ENCODE results near the gene TSC22D1.
A peak's percentile ranks its signal among the peaks of the same experiment; 100 is the strongest.

Gene TSC22D1

DNA sequence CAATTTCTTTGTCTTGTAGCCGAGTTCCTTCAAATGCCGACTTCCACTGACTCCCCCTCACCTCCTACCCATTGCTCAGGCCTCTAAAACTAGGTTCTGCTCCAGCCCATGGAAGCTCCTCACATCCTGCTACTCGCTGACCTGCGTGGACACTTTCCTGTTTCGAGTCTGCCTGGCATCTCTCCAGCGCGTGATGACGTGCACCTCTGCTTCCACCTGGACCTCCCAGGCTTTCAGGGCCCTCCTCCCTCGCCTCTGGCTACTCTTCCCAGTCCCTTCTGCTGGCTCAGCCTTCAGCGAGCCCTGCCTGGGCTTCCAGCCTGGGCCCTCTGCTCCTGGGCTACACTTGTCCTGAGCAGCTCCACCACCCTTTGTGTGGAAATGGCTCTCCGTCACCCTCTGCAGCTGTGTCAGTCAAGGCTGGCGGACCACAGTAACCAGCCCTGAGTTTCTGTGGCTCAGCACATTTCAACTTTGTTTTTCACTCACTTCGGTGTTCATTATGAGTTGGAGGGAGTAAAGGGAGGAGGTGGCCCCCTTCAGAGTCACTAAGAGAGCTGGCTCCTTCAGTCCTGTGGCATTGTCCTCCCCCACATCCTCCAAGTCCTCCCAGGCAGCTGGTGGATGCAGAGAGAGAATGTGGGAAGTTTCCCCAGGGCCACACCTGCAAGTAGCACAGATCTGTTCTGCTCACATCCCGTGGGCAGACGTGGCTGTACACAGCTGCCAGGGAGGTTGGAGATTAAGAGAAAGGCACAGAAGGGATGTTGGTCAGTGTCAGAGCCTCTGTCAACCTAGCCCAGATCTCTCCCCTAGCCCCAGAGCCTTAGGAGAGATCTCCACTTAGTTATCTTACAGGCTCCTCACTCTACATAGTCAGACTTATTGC lies 153.1 kb downstream of the TSC22D1 start:
- DNase-seq: no peak

DNA sequence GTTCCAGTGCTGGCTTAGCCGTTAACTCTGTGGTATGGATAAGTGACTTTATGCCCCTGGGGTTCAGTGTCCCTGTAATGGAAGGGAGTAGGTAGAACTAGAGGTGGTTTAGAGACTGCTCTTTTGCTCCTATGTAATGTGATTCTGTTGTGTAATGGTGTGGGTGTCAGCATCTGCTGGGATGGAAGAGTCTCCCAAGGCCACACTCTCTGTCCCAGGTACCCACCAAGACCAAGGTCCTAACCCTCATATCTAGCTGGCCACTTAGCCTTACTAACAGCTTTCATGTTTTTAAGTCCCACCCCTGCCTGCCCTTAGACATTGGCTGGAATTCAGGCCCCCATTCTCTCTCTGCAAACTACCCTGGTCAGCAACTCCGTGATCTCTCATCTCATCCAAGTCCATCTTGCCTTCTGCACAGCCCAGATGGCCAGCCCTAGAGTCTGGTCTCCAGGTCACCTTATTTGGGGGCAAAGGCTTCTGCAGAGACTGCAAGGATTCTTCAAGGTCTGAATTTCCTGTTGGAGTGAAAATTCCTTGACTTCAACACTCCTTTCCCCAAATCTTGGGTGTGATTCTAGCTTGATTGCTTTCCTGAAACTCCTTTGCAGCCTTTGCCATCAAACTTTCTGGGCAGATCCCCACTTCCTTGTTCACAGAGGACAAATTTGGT lies 154.1 kb downstream of the TSC22D1 start:
- no peak for DNase-seq

DNA sequence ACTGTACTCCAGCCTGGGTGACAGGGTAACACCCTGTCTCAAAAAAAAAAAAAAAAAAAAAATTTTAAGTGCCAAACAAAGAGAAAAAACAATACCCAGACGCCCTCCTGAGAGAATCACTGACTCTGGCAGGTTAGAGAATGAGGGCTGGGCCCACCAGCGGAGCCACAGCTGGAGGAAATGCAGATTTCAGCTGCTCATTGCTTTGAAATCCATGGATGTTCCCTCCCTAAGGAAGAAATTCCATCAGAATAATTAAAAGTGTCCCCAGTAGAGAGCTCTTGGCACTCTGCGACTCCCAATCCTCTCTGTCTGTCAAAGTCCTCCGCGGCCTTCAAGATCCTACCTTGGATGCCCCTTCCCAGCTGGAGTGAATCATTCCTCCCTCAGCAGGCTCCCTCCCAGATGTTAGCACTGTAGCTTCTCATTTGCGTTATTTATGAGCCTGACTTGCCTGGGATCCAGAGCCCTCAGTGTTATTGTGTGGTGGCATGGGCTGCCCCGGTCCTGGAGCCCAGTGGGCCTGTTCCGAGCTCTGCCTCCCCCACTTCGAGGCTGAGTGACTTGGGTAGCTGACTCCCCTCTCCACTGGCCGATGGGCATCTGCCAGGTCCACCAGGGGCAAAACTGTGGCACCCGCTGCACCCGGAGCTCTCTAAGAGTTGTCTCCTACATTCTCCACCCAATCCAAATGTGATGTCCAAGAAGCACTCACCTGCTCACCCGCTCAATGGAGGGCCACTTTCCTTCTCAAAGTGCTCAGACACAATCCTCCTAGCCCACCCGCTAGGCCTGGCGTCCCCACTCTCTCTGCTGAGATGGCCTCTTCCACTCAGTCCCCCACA lies 155.5 kb downstream of the TSC22D1 start:
- DNase-seq: no peak

DNA sequence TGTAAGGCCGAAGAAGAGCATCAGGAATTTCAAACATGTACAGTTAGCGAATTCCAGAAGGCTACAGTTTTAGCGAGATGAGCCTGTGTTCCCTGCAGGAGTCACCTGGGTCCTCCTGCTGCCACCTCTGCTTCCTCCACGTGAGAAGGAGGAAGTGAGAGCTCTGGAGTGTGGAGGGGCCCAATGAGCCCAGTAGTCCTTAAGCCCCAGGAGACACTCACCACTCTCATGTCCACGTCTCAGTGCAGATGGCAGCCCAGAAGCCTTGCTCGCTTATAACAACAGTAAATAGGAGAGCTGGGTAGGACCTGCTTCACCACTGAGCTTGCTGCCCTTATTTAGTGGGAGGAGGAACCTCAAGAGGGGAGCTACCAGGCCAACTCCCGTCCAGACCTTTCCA lies 158.3 kb downstream of the TSC22D1 start:
- peak; percentile 15 for DNase-seq

DNA sequence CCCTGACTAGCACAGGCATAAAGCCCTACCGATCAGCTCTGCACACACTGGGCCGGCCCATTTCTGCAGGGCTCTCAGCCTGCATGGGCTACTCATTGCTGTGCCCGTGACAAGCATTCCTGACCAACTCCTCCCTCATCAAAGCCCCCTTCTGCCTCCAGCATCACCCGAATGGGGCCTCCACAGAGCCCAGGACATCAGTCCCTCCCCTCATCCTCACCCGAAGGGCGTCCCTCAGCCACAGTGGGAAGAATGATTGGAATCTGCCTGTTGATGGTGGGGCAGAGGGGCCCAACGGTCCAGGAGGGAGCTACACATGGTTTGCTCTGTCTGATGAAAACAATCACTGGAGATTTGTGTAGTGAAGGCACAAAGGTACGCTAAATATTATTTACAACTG lies 158.7 kb downstream of the TSC22D1 start:
- DNase-seq: no peak

DNA sequence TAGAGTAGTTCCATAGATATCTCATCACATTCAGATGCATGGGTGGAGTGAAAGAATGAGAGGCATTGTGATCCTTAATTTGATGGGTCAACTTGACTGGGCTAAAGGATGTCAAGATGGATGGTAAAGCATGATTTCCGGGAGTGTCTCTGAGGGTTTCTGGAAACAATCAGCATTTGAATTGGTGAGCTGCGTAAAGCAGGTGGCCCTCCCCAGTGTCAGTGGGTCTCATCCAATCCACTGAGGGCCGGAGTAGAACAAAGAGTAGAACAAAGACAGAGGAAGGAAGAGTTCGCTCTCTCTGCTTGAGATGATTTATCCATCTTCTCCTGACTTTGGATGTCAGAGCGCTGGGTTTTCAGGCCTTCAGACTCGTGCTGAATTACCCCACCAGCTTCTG lies 159.4 kb downstream of the TSC22D1 start:
- DNase-seq: no peak

DNA sequence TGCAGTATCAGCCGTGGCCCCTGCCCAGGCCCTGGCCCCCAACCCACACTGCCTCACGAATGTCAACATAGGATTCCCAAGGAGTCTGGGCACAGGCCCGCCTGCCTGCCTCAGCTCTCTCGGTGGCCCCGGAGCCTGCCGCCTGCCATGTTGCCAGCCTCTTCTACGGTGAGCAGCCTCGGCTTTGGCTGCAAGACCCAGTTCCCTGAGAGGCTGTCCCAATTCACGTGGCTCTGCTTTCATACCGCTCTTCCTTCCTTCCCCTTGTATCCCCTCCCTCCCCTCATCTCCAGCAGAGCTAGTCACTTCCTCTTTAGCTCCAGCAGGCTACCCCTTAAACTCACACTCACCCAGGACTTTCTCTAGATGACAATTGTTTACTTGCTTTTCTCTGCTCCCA lies 159.8 kb downstream of the TSC22D1 start:
- no peak for DNase-seq

DNA sequence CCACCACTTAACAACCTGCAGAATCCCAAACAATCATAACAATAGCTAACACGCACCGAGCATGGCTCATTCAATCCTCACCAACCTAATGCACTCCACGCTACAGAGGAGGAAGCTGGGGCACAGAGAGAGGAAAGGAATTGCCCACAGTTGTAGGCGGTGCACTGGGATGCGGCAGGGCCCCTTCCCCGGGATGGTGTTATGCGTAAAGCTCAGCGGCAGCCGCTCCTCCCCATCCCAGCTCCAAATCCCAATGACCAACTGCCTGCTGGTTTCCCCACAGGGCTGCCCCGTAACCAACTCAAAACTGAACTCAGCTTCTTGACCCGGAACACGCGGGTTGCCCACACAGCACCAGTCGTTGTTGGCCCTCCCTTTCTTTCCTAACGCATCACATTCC lies 160.3 kb downstream of the TSC22D1 start:
- DNase-seq: no peak

DNA sequence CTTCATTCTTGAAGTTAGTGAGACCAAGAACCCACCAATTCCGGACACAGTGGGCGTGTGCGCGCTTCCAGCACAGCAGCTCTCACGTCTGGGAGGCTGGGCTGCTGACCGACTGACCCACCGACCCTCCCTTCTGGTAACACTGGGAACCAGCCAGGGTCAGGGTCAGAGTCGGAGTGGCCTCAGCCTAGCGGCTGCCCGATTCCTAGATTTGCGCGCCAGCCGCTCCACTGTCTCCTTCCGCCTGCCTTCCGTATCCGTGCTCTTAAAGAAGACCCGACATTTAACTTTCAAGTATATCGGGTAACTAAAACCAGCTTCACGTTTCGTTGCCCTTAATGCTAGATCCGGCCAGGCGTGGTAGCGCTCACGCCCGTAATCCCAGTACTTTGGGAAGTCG lies 161.4 kb downstream of the TSC22D1 start:
- DNase-seq: no peak

DNA sequence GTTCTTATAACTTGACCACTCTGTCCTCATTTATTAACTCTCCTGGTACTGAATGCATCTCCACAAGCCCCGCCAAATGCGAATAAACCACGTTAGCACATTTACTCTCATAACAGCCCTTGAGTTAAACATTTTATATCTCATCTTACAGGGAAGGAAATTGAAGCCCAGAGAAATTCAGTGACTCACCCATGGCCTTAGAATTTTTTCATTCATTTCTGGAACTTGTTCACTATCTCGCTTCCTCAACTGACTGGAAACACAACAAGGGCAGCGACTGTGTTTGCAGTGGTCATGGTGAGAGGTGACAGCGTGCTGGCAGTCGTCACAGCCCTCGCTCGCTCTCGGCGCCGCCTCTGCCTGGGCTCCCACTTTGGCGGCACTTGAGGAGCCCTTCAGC lies 163.0 kb downstream of the TSC22D1 start:
- DNase-seq: no peak

DNA sequence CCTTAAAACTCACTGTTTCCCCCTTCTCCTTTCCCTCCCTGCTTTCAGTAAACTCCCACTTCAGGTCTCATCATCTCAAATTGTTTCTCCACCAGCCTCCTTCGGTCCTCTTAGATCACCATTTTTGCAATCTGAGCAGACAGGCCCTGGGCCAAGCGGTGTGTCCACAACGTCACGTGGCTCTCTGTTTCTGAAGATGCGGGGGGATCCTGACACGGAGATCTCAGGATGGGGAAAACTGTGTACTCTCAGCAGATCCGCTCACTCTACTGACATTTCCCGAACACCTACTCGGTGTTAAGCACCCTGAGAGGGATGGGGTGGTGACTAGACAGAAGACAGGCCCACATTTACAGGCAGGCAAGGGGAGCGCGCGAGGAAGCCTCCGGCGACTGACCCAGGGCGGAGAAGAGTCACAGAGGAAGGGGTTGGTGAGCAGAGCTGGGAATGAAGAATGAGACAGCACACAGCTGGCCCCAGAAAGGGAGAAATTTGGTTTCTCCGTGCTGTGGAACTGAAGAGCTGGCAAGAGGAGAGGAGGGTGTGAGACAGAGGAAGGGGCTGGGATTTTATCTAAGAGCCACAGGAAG lies 163.7 kb downstream of the TSC22D1 start:
- DNase-seq: no peak

DNA sequence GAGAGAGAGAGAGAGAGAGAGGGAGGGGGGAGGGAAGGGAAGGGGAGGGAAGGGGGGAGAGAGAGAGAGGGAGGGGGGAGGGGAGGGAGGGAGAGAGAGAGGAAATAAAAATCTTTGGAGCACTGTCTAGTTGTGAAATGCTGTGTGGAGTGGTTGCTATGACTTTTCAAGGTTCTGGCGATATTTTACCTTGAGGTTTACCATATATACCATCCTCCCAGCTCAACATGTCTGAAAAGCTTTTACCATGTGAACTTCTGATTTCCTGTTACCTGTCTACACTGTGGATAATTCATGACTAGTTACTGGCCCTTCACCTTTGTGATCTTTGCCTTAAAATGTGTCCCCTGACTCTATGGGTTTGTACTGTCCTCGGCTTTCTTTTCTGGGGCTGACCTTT lies 164.3 kb downstream of the TSC22D1 start:
- no peak for DNase-seq

DNA sequence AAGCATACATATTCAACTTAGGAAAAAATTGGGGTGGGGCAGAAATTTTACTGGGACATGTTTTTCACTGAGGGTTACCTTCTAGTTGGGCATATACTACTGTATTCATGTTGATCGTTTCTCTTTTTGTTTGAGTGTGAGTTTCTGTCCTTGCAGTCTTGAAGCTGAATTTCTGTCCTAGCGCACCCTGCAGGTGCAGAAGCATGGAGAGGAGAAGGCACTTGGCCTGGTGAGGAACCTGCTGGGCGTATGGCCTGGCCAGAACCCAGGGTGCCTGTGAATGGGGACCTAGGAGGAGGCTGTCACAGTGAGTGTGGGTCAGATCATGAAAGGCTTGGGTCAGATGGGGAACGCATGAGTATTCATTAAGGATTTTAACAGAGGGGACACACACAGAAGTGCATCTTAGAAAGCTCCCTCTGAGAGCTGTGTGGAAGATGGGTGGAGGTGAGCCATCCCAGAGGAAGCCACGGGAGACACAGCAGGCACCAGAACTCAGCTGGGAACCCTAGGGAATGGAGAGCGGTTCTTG lies 165.7 kb downstream of the TSC22D1 start:
- DNase-seq: no peak

DNA sequence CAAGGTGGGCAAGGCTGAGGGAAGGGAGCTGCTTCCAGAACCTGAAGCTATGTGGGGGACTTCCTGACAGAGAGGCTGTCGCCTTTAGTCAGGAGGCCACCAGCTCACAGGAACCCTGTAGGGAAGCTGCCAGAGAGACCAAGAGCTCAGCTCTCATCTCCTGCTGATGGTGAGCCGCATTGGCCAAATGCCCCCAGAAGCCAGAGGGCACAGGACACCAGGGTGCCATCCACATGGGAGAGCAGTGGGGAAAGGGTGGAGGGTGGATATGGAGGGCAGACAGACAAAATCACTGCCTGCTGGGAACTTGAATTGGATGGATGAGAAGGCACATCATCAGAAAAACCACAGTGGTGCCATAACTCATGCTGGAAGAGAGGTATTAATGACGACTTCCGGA lies 166.5 kb downstream of the TSC22D1 start:
- no peak for DNase-seq

DNA sequence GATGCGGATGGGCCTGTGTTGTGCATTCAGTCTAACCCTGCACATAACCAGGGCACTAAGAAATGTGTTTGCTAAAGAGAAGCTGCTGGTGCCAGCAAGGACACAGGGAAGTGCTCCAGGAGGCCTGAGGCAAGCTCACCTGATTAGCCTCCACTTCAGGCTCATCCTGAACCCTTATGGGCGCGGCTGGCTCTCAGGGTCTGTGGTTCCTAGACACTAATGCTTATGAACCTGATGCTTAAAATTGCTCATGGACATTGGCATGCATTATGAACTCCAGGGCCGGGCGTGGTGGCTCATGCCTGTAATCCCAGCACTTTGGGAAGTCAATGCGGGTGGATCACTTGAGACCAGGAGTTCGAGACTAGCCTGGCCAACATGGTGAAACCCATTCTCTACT lies 168.2 kb downstream of the TSC22D1 start:
- no peak for DNase-seq

DNA sequence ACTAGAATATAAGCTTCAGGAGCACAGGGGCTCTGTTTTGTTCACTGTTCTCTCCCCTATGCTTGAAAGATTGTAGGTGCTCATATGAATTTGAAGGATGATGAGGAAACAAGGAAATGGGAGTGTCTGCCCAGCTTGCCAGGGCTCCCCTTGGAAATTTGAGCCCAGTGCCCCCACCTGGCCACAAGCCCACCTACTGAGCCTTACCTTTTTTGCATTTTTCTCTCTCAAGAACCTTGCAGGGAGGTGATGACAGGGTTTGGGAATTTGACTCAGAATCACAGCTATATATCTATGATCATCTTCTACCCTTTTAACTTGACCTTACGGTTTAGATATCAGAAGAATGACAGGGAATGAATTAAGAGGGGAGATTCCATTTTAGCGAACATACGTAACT lies 168.8 kb downstream of the TSC22D1 start:
- DNase-seq: no peak

DNA sequence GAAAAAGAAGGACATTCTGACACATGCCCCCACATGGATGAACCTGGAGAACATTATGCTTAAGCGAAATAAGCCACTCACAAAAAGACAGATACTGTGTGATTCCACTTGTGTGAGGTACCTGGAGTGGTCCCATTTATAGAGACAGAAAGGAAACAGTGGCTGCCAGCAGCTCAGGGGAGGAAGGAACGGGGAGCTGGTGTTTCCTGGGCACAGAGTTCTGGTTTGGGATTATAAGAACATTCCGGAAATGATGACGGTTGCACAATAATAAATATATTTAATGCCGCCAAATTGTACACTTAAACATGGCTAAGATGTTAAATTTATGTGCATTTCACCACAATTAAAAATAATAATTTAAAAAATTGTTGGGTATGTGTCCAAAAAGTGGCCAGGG lies 169.5 kb downstream of the TSC22D1 start:
- no peak for DNase-seq

DNA sequence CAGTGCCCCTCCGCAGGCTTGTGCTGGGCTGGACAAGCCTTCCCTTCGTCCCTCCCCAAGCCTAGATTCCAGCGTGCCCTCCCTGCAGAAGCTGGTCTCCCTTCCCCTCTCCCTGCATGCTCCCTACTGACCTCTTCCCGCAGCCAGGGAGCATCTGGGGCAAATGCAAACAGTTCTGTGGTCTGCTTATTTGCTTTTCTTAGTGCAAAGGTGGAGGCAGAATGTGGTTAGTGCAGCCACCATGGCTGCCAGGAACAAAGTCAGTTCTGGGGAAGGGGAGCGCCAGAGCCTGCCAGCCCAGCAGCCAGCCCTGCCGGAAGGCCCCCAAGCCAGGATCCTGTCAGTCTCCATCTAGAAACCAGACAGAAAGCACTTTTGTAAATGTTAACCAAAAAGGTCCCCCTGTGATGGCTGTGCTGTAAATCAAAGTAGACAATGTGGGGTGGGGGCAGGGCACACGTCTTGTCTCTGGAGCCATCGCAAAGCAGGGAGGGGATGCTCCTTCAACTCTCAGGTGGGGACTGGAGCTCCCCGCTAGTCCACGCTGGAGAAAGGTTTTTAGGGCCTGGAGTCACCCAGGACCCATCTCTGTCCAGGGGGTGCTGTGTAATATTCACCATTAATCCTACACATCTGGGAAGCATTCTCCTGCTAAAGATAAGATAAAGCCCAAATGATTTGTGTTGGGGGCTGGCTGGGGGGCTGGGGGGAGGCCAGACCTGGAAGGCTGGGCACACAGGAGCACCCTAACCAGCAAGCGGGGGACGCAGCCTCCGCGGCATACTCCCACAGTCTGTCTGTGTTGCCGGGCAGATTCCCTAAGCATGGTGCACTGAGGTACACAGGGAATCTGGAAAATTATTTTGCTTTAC lies 171.6 kb downstream of the TSC22D1 start:
- no peak for DNase-seq

DNA sequence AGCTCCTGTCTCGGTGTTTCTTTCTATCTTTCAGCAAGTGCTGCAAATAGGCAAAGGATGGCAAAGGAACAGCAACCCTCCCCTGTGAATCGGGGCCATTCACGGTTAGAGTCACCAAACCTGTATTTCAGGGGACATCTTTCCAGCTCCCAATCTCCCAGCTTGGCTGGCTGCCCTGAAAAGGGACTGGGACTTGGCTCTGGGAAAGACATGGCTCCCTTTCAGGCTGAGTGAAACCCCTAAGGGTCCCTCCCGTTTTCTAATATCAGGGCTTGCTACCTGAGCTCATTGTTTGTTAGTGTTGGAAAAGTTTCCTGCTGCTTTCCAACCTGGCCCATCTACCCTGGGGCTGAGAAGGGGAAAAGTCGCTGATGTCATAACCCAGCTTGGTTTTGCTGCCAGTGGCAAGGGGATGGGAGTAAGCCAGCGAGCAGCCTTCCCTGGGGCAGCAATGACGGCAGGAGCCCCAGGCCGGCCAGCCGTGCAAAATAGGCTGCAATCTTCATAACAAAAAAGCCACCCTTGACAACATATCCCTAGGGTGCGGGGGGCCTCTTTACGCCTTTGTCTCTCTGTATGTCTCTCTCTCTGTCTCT lies 172.6 kb downstream of the TSC22D1 start:
- DNase-seq: no peak

DNA sequence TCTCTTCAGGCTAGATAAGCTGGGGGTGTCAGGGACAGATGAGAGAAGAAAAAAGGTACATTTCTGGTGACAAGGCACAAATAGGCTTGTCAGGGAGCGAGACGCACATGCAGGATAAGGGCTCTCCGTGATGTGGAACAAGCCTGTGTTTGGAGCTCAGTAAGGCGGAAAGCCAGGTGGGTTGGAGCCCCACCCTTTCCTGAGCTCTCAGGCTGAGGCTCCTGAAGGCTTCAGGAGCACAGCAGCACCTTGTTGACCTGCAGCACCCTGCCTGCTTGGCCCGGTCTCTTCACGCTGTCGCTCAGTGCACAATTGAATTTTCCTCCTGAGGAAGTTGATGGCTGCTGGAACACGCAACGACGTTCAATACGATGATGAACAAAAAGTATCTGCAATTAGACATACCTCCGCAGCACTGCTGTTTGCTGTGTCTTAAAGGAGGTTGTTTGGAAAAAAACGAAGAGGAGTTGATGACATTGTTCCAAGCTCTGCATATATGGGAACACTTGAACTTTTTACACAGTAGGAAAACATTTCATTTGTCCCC lies 173.2 kb downstream of the TSC22D1 start:
- no peak for DNase-seq

DNA sequence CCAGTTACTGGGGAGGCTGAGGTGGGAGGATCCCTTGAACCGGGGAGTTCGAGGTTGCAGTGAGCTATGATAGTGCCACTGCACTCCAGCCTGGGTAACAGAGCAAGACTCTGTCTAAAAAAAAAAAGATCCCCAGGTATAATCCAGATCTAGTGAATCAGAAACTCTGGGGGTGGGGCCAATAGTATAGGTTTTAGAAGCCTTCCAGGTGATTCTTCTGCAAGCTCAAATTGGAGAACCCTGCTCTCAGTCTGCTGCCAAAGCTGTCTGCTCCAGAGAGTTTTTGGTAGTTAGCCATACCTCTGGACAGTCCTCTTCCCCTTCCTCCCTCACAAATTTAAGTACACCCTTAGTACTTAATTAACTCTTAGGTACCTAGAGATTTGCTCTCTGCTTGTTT lies 174.6 kb downstream of the TSC22D1 start:
- no peak for DNase-seq
